Small intestine (tissue), 7 donors: Measurements from ENCODE around the gene MGST2. TPM values are rescaled to one million over a fixed set of nuclear protein-coding genes. Genes with fewer than 3 reads are reported as not detected.
A peak's percentile ranks its signal among the peaks of the same experiment; 100 is the strongest.

Source experiments
- DNase-seq, 2 donors: peaks; one replicate each; pipeline versions ENCODE4 v3.0.0 to v3.0.0-alpha.2; 2013
- FAIRE-seq: peaks from 2 replicates; lab custom pipeline; 2012; peaks lifted over from hg19 to GRCh38; lab: Jason Lieb, UNC
- H3K27ac ChIP-seq, 3 donors: one replicate each; pipeline ENCODE4 v1.5.1; 2013; ENCODE audit warnings: low read length in 2 of 3, mild to moderate bottlenecking in 2 of 3, control low read depth in 1 of 3, inconsistent platforms in 1 of 3, low read depth in 1 of 3, moderate library complexity in 1 of 3
- H3K27me3 ChIP-seq, 3 donors: one replicate each; pipeline ENCODE4 v1.6.1; 2013; ENCODE audit warnings: low read length in 3 of 3, inconsistent platforms in 1 of 3; ENCODE audit not compliant: control insufficient read depth in 3 of 3, insufficient read depth in 3 of 3
- H3K36me3 ChIP-seq, 3 donors: one replicate each; pipeline ENCODE4 v1.6.1; 2013; ENCODE audit warnings: low read length in 3 of 3, inconsistent platforms in 1 of 3, low read depth in 1 of 3, mild to moderate bottlenecking in 1 of 3, moderate library complexity in 1 of 3; ENCODE audit not compliant: control insufficient read depth in 3 of 3, insufficient read depth in 2 of 3
- H3K4me1 ChIP-seq, 3 donors: one replicate each; pipeline ENCODE4 v1.6.1; 2013; ENCODE audit warnings: low read length in 2 of 3, inconsistent platforms in 1 of 3, low read depth in 1 of 3, mild to moderate bottlenecking in 1 of 3, moderate library complexity in 1 of 3; ENCODE audit not compliant: control insufficient read depth in 3 of 3, insufficient read depth in 2 of 3
- H3K4me3 ChIP-seq, 3 donors: one replicate each; pipeline ENCODE4 v1.5.1; 2013; ENCODE audit warnings: low read length in 3 of 3, control low read depth in 1 of 3, inconsistent platforms in 1 of 3, low read depth in 1 of 3, mild to moderate bottlenecking in 1 of 3, moderate library complexity in 1 of 3
- H3K9me3 ChIP-seq, 2 donors: one replicate each; pipeline ENCODE4 v1.6.1; 2013; ENCODE audit warnings: low read depth in 1 of 2, low read length in 1 of 2; ENCODE audit not compliant: control insufficient read depth in 2 of 2, insufficient read depth in 1 of 2
- WGBS, 3 donors: extraction: QIAGEN DNeasy Blood & Tissue Kit; methylation state at CpG; one replicate each; pipeline ENCODE4 v1.1.7; 2013; 5-methylcytosine and 5-hydroxymethylcytosine counted together
- polyA plus RNA-seq, 4 donors: library from polyadenylated mRNA; stranded (reverse) in 3 of 4; unstranded in 1 of 4; fragments of 200-250 nt in 3 of 4; fragments of 120-200 nt in 1 of 4; gene quantifications; one replicate each; pipeline versions ENCODE4 v1.2.1 to v1.2.3, GENCODE V29; 2013
- donor health status: healthy with polysubstance abuse.
- donor health status: control.
- donor health status: control.
- donor health status: Bipolar disorder and iron deficiency.
- donor health status: healthy.

MGST2 gene
- polyA plus RNA-seq, 4 donors: 120 to 225 (median 211) TPM

DNA sequence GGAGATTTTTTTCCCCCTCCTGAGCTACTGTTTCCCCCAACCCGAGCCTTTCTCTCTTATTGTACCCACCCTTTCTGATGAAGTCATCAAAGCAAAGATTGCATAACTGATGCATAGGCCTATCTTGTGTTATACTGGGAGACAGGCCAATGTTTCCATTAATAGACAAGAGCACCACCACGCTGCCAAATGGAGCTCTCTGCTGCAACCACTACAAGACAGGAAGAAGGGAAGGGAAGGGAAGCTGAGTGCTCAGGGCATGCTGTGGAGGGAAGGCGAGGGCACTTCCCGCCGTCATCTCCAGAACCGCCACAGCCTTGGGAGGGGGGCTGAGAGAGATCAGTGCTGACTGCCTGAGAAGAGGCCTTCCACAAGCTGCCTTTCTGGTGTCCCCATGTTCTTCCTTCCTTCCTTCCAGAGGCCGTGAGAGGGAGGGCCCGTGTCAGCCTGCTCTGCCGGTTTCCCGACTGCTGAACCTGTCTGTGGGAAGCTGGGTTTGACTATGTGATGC is 75.0 kb downstream of the MGST2 start:
- H3K9me3 ChIP-seq: no peaks in the 10 kb centered on the region
- H3K36me3 ChIP-seq: peaks cover 0 to 6% (median 0%) of the 10 kb centered on the region in 3 donors
- FAIRE-seq (no peak), DNase-seq (peak; percentile 57 to 72)
- peak overlapping the region; percentile 13 to 70 (median 30) for H3K27ac ChIP-seq
- H3K4me1 ChIP-seq: peaks cover 0 to 10% (median 6%) of the 10 kb centered on the region in 3 donors
- H3K27me3 ChIP-seq: no peaks in the 10 kb centered on the region
- WGBS, 3 donors: 27 to 36% (median 32%) methylated on average over 10 of the region's 10 CpGs
- H3K4me3 ChIP-seq: no peak overlapping the region

DNA sequence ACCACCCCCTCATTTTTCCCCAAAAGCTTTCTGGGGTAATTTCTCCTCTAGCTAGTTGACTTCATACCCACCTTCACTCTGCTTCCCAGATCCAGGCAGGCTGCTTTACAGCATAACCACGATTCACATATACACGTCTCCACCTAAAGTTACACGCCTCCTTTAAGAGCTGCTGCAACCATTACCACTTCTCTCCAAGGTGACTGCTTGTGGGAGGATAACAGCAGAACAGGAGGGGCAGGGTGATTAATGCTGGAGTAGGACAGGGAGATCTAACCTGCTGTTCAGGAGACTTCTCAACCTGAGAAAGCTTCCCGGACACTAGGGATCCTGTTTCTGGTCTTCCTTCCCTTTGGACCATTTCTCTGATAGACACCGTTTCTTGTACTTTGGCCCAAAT is 77.4 kb downstream of the MGST2 start:
- Histone ChIP-seq H3K4me1 (peaks cover 0 to 13% (median 6%) of the 10 kb centered on the region in 3 donors), H3K36me3 (peaks cover 0 to 6% (median 0%) of the 10 kb centered on the region in 3 donors), H3K27ac (no peak overlapping the region), H3K27me3 (no peaks in the 10 kb centered on the region), H3K4me3 (no peak overlapping the region), H3K9me3 (no peaks in the 10 kb centered on the region)
- 65 to 67% (median 65%) methylated on average over 5 of the region's 5 CpGs for WGBS, 3 donors
- FAIRE-seq (no peak), DNase-seq (no peak)

DNA sequence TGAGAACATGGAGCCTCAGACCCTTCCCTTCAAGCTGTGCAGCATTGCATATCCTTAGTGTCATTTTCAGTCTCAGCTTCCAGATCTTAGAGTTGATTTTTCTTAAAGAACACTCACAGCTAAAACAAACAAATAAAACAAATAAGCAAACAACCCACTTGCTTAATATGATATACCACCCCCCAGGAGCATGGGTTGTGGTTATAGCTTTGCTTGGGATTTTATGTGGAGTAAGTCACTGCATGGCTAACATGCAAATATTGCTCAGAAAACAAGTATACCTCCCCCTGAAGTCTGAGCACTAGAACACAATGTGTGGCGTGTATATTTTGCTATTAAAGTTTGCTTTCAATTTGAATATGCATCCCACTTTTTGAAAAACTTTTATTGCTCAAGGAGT is 78.6 kb downstream of the MGST2 start:
- DNase-seq (no peak), FAIRE-seq (no peak)
- no peaks in the 10 kb centered on the region for H3K27me3 ChIP-seq
- 83 to 91% (median 86%) methylated on average over 1 of the region's 1 CpG for WGBS, 3 donors
- no peak overlapping the region for H3K27ac ChIP-seq
- no peak overlapping the region for H3K4me3 ChIP-seq
- H3K4me1 ChIP-seq: peaks cover 0 to 13% (median 3%) of the 10 kb centered on the region in 3 donors
- no peaks in the 10 kb centered on the region for H3K9me3 ChIP-seq
- peaks cover 0 to 6% (median 0%) of the 10 kb centered on the region in 3 donors for H3K36me3 ChIP-seq

DNA sequence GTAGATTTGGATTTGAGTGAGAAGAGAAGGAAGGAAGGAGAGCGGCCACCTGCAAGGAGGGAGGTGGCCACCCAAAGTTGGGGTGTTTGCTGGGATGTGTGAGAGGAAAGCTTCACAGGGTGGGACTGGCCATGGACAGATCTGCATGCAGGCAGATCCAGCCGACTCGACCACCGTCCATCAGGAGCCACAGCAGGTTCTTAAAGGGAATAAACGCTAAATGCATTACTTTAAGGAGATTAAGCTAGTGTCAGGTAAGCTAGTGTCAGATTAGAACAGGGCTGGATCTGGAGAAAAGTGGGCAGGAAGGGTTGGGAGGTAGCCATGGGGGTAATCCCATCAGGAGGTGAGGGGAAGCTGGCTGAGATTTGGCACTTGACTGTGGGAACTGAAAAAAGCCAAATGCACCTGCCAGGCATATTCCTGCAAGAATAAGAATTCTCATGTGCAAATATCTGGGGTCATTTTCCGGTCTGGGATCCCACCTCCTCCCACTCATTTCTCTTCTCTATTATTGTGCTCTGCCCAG is 79.6 kb downstream of the MGST2 start:
- DNase-seq (no peak), FAIRE-seq (no peak)
- no peak overlapping the region for H3K27ac ChIP-seq
- WGBS, 3 donors: 93 to 97% (median 96%) methylated on average over 6 of the region's 6 CpGs
- H3K4me3 ChIP-seq: no peak overlapping the region
- peaks cover 0 to 12% (median 3%) of the 10 kb centered on the region in 3 donors for H3K4me1 ChIP-seq
- H3K27me3 ChIP-seq: no peaks in the 10 kb centered on the region
- peaks cover 0 to 6% (median 0%) of the 10 kb centered on the region in 3 donors for H3K36me3 ChIP-seq
- no peaks in the 10 kb centered on the region for H3K9me3 ChIP-seq

DNA sequence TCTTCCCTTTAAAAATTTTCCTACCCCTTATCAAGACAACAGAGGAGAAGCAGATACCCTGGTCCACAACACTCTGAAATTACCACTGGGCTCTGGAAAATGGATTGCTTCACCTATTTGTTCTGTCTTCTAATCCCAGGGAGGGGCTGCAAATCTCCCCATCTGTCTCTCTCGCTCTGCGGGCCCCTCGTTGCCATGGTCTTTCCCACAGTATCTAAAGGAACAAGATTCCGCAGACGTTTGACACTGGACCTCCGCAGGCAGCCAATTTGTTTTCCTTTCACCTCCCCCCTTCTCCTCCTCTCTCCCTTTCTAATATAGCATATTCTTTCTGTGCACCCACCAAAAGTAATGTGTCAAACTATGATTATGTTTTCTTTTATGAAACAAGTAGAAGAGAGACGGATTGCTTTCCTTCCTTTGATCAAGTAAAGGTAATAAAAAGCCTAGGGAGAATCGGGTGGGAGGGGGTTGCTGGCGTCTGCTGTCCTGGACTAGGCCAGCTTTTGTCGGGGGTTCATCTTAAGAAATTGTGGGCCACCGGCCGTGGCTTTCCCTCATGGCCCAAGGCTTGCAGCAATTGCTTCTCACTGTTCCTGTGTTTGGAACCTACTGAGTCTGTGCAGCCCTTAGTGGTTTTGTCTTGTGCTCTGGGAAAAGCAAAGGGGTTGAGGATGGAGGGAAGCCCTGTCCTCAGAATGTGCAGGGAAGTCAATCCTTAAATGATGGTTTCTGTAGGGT is 81.0 kb downstream of the MGST2 start:
- H3K36me3 ChIP-seq: no peaks in the 10 kb centered on the region
- no peaks in the 10 kb centered on the region for H3K9me3 ChIP-seq
- 79 to 93% (median 82%) methylated on average over 12 of the region's 12 CpGs for WGBS, 3 donors
- no peak for DNase-seq
- H3K27me3 ChIP-seq: no peaks in the 10 kb centered on the region
- H3K4me3 ChIP-seq: no peak overlapping the region
- no peak overlapping the region for H3K27ac ChIP-seq
- H3K4me1 ChIP-seq: peaks cover 0 to 3% (median 0%) of the 10 kb centered on the region in 3 donors
- no peak for FAIRE-seq

DNA sequence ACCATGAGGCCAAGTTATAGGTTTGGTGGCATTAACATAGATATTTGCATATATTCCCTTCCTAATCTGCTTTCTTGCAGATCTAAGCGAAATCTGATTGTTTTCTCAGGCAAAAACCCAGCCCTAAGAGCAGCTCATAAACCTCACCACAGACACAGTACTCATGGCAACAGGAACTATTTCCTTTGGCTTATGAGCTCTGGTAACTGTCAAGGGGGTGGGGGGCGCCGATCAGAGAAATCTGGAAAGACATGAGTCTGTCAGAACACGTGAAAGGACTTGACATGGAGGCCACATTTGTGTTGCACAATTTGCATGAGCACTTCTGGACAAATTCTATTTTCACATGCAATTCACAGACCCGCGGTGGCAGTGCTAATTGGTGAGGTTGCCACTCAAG is 83.7 kb downstream of the MGST2 start:
- Histone ChIP-seq H3K27me3 (no peaks in the 10 kb centered on the region), H3K4me3 (no peak overlapping the region), H3K4me1 (peaks cover 0 to 3% (median 0%) of the 10 kb centered on the region in 3 donors), H3K9me3 (no peaks in the 10 kb centered on the region), H3K27ac (no peak overlapping the region), H3K36me3 (peaks cover 0 to 3% (median 0%) of the 10 kb centered on the region in 3 donors)
- DNase-seq (no peak), FAIRE-seq (no peak)
- WGBS, 3 donors: 69 to 85% (median 79%) methylated on average over 6 of the region's 6 CpGs

DNA sequence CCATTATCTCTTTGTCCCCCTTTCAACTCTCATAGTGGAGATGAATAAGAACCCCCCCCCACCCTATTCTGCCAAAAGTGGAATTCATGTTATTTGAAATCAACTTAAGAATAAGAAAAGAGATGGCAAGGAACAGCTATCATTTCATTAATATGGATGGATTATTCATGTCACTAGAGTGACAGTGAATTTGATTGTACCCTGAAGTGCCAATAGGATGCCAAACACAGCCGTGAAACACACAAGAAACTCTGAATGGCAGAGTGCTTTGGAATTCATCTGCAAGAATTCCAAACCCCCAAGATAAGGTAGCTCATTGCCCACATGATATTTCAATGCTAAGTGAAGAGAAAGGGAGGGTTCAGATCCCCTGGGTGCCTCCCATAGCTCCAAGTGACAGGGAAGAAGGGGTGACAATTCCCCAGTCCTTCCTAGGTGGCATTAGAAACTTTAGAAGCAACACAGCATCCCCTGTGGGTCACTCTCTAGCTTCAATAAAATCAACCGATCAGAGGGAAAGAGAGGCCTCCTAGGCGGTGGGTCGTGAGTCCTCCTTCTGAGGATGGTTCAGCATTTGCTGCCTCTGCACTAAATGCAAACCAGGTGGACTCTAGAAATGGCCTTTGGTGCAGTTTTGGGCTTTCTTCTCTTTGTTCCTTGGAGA is 84.3 kb downstream of the MGST2 start:
- H3K27me3 ChIP-seq: no peaks in the 10 kb centered on the region
- DNase-seq (no peak), FAIRE-seq (no peak)
- H3K4me1 ChIP-seq: peaks cover 0 to 3% (median 0%) of the 10 kb centered on the region in 3 donors
- no peak overlapping the region for H3K27ac ChIP-seq
- no peaks in the 10 kb centered on the region for H3K9me3 ChIP-seq
- WGBS, 3 donors: 91 to 99% (median 95%) methylated on average over 4 of the region's 4 CpGs
- no peak overlapping the region for H3K4me3 ChIP-seq
- H3K36me3 ChIP-seq: peaks cover 0 to 5% (median 0%) of the 10 kb centered on the region in 3 donors

DNA sequence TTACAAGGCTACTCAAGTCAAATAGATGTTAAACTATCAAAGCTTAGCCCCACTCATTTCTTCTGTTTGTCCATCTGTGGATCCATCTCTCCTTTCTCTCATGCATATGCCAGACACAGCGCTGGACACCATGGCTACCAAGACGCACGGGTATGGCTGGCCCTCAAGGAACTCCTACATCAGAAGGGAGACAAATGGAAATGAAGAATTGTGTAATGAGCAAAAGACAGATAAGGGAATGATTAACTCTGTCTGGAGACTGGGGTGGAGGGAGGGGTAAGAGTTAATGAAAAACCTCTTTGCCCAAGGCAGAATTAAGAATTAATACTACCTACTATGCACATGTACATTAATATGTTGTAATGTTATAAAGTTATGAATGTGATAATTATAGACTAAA is 88.1 kb downstream of the MGST2 start:
- no peak for DNase-seq
- Histone ChIP-seq H3K27ac (no peak overlapping the region), H3K9me3 (no peaks in the 10 kb centered on the region), H3K4me1 (no peaks in the 10 kb centered on the region), H3K27me3 (no peaks in the 10 kb centered on the region), H3K36me3 (peaks cover 0 to 5% (median 0%) of the 10 kb centered on the region in 3 donors), H3K4me3 (no peak overlapping the region)
- 71 to 85% (median 82%) methylated on average over 3 of the region's 3 CpGs for WGBS, 3 donors
- no peak for FAIRE-seq
